Muscle layer of colon (tissue), 2 donors: Measurements from ENCODE around the gene KLC1.

Source experiments
- H3K27ac ChIP-seq: one replicate; pipeline ENCODE4 v1.7.0; 2013; ENCODE audit warnings: low read depth, mild to moderate bottlenecking, low read length, moderate library complexity
- H3K27me3 ChIP-seq, 2 donors: one replicate each; pipeline ENCODE4 v1.7.0; 2013; ENCODE audit warnings: low read length in 2 of 2, mild to moderate bottlenecking in 2 of 2; ENCODE audit not compliant: insufficient read depth in 2 of 2, control insufficient read depth in 1 of 2
- H3K36me3 ChIP-seq: one replicate; pipeline ENCODE4 v1.7.0; 2013; ENCODE audit warnings: mild to moderate bottlenecking, low read length; ENCODE audit not compliant: insufficient read depth
- H3K4me1 ChIP-seq: one replicate; pipeline ENCODE4 v1.7.0; 2013; ENCODE audit warnings: mild to moderate bottlenecking, low read length; ENCODE audit not compliant: insufficient read depth
- H3K4me3 ChIP-seq, 2 donors: one replicate each; pipeline ENCODE4 v1.7.0; 2013; ENCODE audit warnings: low read length in 2 of 2, low read depth in 1 of 2, mild to moderate bottlenecking in 1 of 2, moderate library complexity in 1 of 2
- H3K9ac ChIP-seq: one replicate; pipeline ENCODE4 v1.7.0; 2013; ENCODE audit warnings: low read length
- H3K9me3 ChIP-seq: one replicate; pipeline ENCODE4 v1.7.0; 2013; ENCODE audit warnings: mild to moderate bottlenecking, low read length
- donor health status: abdominal sarcoma.
- donor health status: Adenocarcinoma of cecum.

Gene KLC1

DNA sequence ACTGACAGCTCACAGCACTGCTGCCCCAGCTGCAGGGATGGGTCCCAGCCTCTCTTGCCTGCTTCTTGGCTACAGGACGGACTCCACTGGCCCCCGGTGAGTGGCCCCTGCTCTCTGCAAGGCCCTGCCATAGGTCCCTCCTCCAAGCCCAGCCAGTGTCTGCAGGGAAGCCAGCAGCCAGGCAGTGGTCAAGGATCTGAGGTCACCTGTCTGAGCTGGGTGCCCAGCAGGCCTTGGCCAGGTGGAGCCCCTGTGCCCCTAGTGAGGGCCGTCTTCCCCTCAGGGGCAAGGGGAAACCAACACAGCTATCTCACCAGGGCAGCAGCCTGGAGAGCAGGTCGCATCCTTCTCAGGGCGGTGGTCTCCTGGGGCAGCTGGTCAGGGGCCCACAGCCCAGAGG, 73.1 kb downstream of the KLC1 start:
- no peak overlapping the region for H3K4me3 ChIP-seq
- no peak overlapping the region for H3K9ac ChIP-seq
- H3K36me3 ChIP-seq = peaks cover 57% of the 10 kb centered on the region
- H3K27ac ChIP-seq = no peak overlapping the region
- no peaks in the 10 kb centered on the region for H3K27me3 ChIP-seq
- no peaks in the 10 kb centered on the region for H3K9me3 ChIP-seq
- H3K4me1 ChIP-seq = peaks cover 22% of the 10 kb centered on the region

DNA sequence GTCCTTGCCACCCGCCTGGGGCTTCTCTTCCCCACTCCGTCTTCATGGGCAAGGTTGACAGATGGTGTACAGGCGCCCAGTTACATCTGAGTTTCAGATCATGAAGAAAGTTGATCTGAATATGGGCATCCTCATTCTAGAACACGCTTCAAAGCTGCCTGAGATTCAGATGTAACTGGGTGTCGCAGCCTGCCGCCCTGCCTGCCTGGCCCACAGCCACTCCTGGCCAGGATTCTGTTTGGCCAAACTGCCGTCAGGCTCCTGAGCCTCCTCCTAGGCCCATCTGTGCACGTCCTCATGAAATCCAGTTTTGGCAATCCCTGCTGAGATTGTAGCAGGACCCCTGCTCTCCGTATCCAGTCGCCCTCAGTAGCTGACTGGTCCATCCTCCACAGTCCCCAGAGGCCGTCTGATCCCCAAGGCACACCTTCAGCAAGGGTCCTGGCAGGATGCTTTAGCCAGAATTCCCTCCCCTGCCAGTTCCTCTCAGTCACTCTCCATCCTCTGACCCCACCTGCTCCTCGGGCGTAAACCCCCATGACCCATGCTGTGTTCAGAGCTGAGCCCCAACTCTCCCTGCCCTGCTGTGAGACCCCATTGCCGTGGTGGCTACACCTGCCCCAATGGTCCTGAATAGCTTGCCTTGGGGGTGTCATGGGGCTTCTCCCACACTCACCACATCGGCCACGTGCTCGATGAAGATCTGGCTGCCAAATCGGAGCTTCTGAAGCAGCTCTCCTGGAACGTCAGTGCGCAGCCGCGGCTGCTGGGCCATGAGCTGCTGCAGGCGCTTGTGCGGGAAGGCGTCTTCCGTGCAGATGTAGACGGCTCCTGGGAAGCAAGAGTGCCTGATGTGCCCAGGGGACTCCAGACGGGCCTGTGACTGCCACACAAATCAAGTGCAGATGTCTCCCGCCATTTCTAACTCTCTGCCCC, 73.8 kb downstream of the KLC1 start:
- Histone ChIP-seq H3K9ac (no peak overlapping the region), H3K36me3 (peaks cover 53% of the 10 kb centered on the region), H3K27me3 (no peaks in the 10 kb centered on the region), H3K4me3 (no peak overlapping the region), H3K9me3 (no peaks in the 10 kb centered on the region), H3K4me1 (peaks cover 16% of the 10 kb centered on the region), H3K27ac (no peak overlapping the region)

DNA sequence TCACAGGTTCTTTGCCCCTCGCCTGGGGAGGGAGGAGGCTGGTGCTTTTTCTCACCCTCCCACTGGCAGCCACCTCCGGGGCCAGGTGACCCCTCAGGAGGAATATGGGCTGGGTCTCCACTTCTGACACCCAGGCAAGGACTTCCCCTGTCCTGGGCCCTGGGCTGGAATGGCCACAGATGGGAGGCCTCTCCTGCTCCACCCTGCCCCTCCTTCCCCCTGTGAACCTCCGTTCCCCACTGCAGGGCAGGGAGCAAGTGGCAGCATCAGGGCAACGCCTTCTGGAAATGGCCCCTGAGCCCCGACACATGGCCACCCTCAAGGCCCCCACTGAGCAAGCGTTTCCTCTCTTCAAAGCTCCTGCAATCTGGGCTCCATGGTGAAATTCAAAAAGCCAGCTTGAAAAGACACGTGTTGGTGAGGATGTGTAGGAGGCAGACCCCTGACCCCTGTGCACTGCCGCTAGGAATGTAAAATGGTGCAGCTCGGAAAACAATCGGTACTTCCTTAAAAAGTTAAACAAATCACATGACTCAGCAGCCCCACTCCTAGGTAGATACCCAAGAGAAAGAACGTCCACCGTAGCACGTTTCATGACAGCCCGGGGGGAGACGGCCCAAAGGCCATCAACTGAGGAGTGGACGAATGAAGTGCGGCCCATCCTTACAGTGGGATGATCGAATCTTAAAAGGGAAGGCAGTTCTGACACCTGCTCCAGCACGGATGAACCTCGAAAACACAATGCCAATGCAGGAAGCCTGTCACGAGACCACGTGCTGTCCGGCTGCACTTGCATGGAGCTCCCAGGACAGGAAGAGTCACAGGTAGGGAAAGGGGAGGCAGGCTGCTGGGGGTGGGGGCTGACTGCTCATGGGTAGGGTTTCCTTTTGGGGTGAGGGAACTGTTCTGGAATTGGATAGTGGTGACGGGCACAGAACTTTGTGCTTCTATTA, 74.7 kb downstream of the KLC1 start:
- H3K4me1 ChIP-seq = peaks cover 12% of the 10 kb centered on the region
- H3K36me3 ChIP-seq = peaks cover 44% of the 10 kb centered on the region

GRCh38 chr14:103704708-103705107, 75.7 kb downstream of the KLC1 start:
- H3K36me3 ChIP-seq = peaks cover 36% of the 10 kb centered on the region
- H3K27ac ChIP-seq = no peak overlapping the region
- H3K4me1 ChIP-seq = peaks cover 14% of the 10 kb centered on the region
- no peak overlapping the region for H3K9ac ChIP-seq
- no peaks in the 10 kb centered on the region for H3K27me3 ChIP-seq
- no peaks in the 10 kb centered on the region for H3K9me3 ChIP-seq
- no peak overlapping the region for H3K4me3 ChIP-seq

More for the DNA sequence above, 74.7 kb downstream of the KLC1 start:
- Histone ChIP-seq H3K27me3 (no peaks in the 10 kb centered on the region), H3K27ac (no peak overlapping the region), H3K9me3 (no peaks in the 10 kb centered on the region), H3K9ac (no peak overlapping the region), H3K4me3 (no peak overlapping the region)

GRCh38 chr14:103705118-103705503, 76.1 kb downstream of the KLC1 start:
- Histone ChIP-seq H3K9me3 (no peaks in the 10 kb centered on the region), H3K4me3 (no peak overlapping the region), H3K9ac (no peak overlapping the region), H3K27ac (no peak overlapping the region), H3K4me1 (peaks cover 14% of the 10 kb centered on the region), H3K27me3 (no peaks in the 10 kb centered on the region), H3K36me3 (peaks cover 32% of the 10 kb centered on the region)

DNA sequence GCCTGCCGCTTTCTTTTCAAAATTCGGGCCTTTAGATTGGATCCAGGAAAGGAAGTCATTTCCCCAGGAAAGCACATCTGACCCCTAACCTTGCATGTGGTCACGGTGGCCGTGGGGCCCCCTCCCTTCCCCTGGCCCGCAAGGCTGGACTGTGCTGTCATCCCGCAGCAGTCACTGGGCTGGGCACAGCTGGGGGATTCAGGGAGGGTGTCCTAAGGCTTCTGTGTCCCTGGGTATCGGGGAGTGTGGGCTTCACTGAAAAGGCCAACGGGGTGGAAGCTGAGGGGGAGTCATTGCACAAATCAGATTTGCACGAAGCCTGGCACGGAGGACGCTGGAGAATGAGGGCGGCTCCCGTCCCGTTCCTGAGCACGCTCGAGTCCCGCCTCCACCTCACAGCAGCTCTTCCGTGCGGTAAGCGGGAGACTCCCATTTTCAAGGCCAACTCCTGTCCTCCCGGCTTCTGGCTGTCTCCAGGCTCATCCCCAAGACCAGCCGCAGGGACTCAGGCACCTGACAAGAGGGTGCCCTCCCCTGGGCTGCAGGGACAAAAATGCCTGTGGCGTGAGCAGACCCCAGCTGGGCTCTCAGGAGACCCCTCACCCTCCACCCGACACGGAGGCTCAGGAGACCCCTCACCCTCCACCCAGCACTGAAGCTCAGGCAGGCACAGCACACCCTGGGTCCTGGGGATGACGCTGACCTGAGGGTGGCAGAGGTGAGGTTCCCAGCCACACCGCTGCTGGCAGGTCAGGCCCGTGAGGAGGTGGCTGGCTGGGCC, 76.7 kb downstream of the KLC1 start:
- no peak overlapping the region for H3K9ac ChIP-seq
- no peak overlapping the region for H3K27ac ChIP-seq
- H3K9me3 ChIP-seq = no peaks in the 10 kb centered on the region
- no peak overlapping the region for H3K4me3 ChIP-seq
- peaks cover 10% of the 10 kb centered on the region for H3K4me1 ChIP-seq
- peaks cover 30% of the 10 kb centered on the region for H3K36me3 ChIP-seq
- H3K27me3 ChIP-seq = no peaks in the 10 kb centered on the region

GRCh38 chr14:103706551-103707328, 77.7 kb downstream of the KLC1 start:
- Histone ChIP-seq H3K4me3 (no peak overlapping the region), H3K27me3 (no peaks in the 10 kb centered on the region), H3K9me3 (no peaks in the 10 kb centered on the region), H3K9ac (no peak overlapping the region), H3K27ac (no peak overlapping the region), H3K4me1 (peaks cover 8% of the 10 kb centered on the region), H3K36me3 (peaks cover 24% of the 10 kb centered on the region)

DNA sequence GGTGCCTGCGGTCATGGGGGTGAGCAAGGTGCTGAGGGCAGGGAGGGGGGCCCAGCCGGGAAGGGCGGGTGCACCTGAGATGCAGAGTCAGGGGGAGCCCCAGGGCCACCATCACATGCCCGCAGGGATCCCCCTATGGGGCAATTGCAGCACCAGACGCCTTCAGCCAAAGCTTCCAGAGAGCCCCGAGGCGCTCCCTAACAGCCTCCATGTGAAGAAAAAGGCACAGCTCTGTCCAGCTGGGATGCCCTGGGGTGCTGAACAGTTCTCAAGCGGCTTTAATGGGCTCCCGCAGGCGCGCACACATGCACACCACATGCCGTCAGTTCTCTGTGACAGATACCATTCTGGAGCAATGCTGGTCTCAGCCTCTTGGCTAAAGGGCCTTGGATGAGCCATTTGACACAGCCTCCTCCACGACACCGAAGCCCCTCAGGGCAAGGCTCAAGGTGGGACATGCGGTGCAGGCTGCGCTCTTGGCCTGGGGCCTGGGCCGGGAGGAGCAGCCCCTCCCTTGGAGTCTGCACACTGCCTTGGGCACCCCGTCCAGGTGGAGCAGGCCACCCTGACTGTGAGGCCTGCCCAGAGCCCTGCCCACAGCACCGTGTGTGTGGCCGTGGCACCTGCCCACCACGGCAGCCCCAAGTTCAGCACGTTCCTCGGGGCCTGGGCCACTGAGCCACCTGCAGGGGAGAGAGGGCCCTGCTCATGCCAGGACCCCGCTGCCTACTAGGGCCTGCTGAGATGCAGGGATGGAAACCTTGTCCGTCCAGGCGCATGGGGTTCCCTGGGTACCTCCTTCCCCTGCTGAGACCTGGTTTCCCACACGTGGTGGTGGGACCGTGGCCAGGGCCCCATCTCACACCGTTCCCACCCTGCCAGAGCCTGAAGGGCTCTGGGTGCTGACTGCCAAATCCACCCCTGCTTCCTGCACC, 78.6 kb downstream of the KLC1 start:
- Histone ChIP-seq H3K27ac (no peak overlapping the region), H3K9ac (no peak overlapping the region), H3K4me3 (no peak overlapping the region), H3K4me1 (peaks cover 14% of the 10 kb centered on the region), H3K36me3 (peaks cover 17% of the 10 kb centered on the region), H3K9me3 (no peaks in the 10 kb centered on the region), H3K27me3 (no peaks in the 10 kb centered on the region)

DNA sequence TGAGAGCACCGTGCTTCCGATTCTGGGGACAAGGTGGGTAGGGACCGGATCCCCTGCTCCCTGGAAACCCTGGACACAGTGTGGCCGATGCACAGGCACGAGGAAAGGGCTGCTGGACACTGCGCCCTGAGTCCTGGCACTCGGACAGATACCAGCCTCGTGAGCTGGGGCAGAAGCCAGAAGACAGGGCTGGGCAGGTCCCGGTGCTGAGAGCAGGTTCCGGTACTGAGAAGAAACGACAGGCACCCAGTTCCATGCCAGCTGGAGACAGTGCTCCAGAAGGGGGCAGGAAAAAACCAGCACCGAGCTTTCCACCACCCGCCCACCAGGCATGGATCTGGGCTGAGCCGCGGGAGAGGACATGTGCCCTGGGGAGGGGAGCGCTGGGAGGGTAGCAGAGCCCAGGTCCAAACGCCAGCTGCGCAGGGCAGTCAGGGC, 79.8 kb downstream of the KLC1 start:
- no peaks in the 10 kb centered on the region for H3K27me3 ChIP-seq
- no peak overlapping the region for H3K4me3 ChIP-seq
- H3K27ac ChIP-seq = no peak overlapping the region
- H3K9me3 ChIP-seq = no peaks in the 10 kb centered on the region
- no peak overlapping the region for H3K9ac ChIP-seq
- H3K4me1 ChIP-seq = peaks cover 21% of the 10 kb centered on the region
- peaks cover 7% of the 10 kb centered on the region for H3K36me3 ChIP-seq

DNA sequence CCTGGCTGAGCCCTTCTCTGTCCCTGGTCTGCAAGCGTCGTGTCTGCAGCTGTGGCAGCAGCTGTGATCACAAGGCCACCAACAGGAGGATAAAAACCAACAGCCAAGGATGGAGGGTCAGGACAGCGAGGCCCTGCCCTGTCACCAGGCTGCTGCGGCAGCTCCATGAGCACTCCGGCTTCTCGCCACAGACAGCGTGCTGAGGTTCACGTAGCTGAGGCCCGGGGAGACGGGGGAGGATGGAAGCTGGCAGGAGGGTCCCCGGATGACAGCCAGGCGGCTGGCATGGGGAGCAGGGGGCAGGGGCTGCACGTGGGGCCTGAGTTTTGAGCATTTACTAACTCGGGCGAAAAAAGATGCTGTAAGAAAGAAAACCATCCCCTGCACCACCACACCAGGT, 80.8 kb downstream of the KLC1 start:
- Histone ChIP-seq H3K27ac (no peak overlapping the region), H3K9ac (no peak overlapping the region), H3K36me3 (peaks cover 2% of the 10 kb centered on the region), H3K4me1 (peaks cover 26% of the 10 kb centered on the region), H3K9me3 (no peaks in the 10 kb centered on the region), H3K4me3 (no peak overlapping the region), H3K27me3 (no peaks in the 10 kb centered on the region)
